Effector memory CD8-positive, alpha-beta T cell (primary cell): ENCODE results near the gene TMEM255B.
"Not testable (repeated sequence)": the region's sequence is repeated elsewhere in the genome, so short reads cannot be mapped to it uniquely, and the experiment has no call there.

Experiments
- ATAC-seq: fragments of 150-1000 bp; cut with Tn5 transposase; replicated peaks from 2 replicates; pipeline ENCODE4 v1.10.0; 2021; ENCODE audit warnings: mild to moderate bottlenecking, moderate library complexity
- DNase-seq, 3 experiments: peaks; one replicate each; pipeline ENCODE4 v3.0.0; 2021
- H3K27ac Mint-ChIP-seq, 2 donors: one replicate each; pipeline ENCODE4 v1.8.0; 2022; ENCODE audit warnings: mild to moderate bottlenecking in 2 of 2, mixed read lengths in 2 of 2, moderate library complexity in 2 of 2
- H3K27me3 Mint-ChIP-seq, 2 donors: one replicate each; pipeline ENCODE4 v1.8.0; 2022; ENCODE audit warnings: mixed read lengths in 2 of 2
- H3K36me3 Mint-ChIP-seq: one replicate; pipeline ENCODE4 v1.8.0; 2022; ENCODE audit warnings: mild to moderate bottlenecking, moderate library complexity, mixed read lengths; ENCODE audit not compliant: insufficient read depth
- H3K4me1 Mint-ChIP-seq, 2 donors: one replicate each; pipeline ENCODE4 v1.8.0; 2022; ENCODE audit warnings: low read depth in 2 of 2, mixed read lengths in 2 of 2
- H3K4me3 Mint-ChIP-seq, 2 donors: one replicate each; pipeline ENCODE4 v1.8.0; 2022; ENCODE audit warnings: mild to moderate bottlenecking in 2 of 2, mixed read lengths in 2 of 2, moderate library complexity in 2 of 2
- H3K9me3 Mint-ChIP-seq, 2 donors: one replicate each; pipeline ENCODE4 v1.8.0; 2022; ENCODE audit warnings: mixed read lengths in 2 of 2

The TMEM255B gene

GRCh38 chr13:113740661-113741060 is 18.4 kb upstream of the TMEM255B start:
- peaks cover 0 to 17% of the 10 kb centered on the region in 2 donors for H3K4me1 Mint-ChIP-seq
- H3K4me3 Mint-ChIP-seq, result peak overlapping the region in 1 of 2 donors; percentile 29
- ATAC-seq (no peak), DNase-seq (no peak)
- H3K9me3 Mint-ChIP-seq, result no peaks in the 10 kb centered on the region
- H3K36me3 Mint-ChIP-seq, result peaks cover 4% of the 10 kb centered on the region
- H3K27ac Mint-ChIP-seq, result no peak overlapping the region
- H3K27me3 Mint-ChIP-seq, result peaks cover 27 to 64% of the 10 kb centered on the region in 2 donors

GRCh38 chr13:113741191-113741668 is 17.8 kb upstream of the TMEM255B start:
- ATAC-seq, result peak; percentile 14
- Mint-ChIP-seq H3K27ac (no peak overlapping the region), H3K36me3 (peaks cover 4% of the 10 kb centered on the region), H3K4me1 (peaks cover 0 to 17% of the 10 kb centered on the region in 2 donors), H3K4me3 (peak overlapping the region in 1 of 2 donors; percentile 19), H3K27me3 (peaks cover 27 to 69% of the 10 kb centered on the region in 2 donors), H3K9me3 (no peaks in the 10 kb centered on the region)
- no peak for DNase-seq

GRCh38 chr13:113742000-113742441 is 17.0 kb upstream of the TMEM255B start:
- no peak for DNase-seq

GRCh38 chr13:113742445-113743120 is 16.4 kb upstream of the TMEM255B start:
- H3K27me3 Mint-ChIP-seq, result peaks cover 27 to 67% of the 10 kb centered on the region in 2 donors
- DNase-seq, result no peak
- H3K27ac Mint-ChIP-seq, result no peak overlapping the region
- H3K36me3 Mint-ChIP-seq, result peaks cover 4% of the 10 kb centered on the region
- H3K9me3 Mint-ChIP-seq, result no peaks in the 10 kb centered on the region
- no peak for ATAC-seq
- H3K4me1 Mint-ChIP-seq, result peaks cover 0 to 17% of the 10 kb centered on the region in 2 donors
- H3K4me3 Mint-ChIP-seq, result peak overlapping the region in 1 of 2 donors; percentile 40

More at GRCh38 chr13:113742000-113742441, 17.0 kb upstream of the TMEM255B start:
- ATAC-seq, result peak; percentile 68
- H3K27ac Mint-ChIP-seq, result no peak overlapping the region
- peaks cover 4% of the 10 kb centered on the region for H3K36me3 Mint-ChIP-seq
- H3K9me3 Mint-ChIP-seq, result no peaks in the 10 kb centered on the region
- peaks cover 27 to 70% of the 10 kb centered on the region in 2 donors for H3K27me3 Mint-ChIP-seq
- peaks cover 0 to 17% of the 10 kb centered on the region in 2 donors for H3K4me1 Mint-ChIP-seq
- H3K4me3 Mint-ChIP-seq, result peak overlapping the region in 1 of 2 donors; percentile 40

DNA sequence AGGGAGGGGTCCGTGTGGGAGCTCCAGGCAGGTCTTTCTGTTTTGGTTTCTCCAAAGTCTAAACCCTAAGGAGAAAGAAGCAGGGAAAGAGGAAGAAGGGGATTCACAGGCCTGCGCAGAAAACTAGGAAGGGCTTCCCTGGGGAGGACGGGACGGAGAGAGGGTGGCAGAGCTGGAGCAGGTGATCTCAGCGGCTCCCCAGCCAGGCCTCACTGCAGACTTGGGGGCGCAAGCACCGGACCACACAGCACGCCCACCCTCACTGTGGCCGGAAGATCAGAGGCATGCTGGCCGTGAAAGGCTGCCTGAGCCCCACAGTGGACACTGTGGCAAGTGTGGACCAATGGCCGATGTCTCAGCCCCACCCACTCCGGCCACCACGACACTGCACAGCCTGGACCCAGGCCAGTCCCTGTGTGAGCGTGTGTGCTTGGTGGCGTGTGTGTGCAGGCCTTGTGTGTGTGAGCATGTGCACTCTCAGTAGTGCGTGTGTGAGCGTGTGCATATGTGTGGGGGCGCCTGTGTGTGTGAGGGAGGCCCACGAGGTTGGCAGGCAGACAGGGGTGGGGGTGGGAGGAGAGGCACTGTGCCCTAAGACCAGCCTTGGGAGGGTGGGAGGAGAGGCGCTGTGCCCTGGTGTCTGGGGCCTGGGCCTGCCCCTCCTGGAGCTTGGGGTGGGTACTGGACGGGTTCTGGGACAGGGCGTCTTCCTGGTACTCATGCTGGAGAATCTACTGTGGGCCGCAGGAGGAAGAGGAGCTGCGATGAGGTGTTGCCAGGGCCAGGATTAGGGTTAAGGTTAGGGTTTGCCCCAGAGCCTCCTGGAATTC is 15.4 kb upstream of the TMEM255B start:
- peaks cover 27 to 60% of the 10 kb centered on the region in 2 donors for H3K27me3 Mint-ChIP-seq
- no peaks in the 10 kb centered on the region for H3K9me3 Mint-ChIP-seq
- peaks cover 4% of the 10 kb centered on the region for H3K36me3 Mint-ChIP-seq
- no peak overlapping the region for H3K27ac Mint-ChIP-seq
- ATAC-seq (no peak), DNase-seq (no peak)
- H3K4me1 Mint-ChIP-seq, result peaks cover 0 to 17% of the 10 kb centered on the region in 2 donors
- no peak overlapping the region for H3K4me3 Mint-ChIP-seq

DNA sequence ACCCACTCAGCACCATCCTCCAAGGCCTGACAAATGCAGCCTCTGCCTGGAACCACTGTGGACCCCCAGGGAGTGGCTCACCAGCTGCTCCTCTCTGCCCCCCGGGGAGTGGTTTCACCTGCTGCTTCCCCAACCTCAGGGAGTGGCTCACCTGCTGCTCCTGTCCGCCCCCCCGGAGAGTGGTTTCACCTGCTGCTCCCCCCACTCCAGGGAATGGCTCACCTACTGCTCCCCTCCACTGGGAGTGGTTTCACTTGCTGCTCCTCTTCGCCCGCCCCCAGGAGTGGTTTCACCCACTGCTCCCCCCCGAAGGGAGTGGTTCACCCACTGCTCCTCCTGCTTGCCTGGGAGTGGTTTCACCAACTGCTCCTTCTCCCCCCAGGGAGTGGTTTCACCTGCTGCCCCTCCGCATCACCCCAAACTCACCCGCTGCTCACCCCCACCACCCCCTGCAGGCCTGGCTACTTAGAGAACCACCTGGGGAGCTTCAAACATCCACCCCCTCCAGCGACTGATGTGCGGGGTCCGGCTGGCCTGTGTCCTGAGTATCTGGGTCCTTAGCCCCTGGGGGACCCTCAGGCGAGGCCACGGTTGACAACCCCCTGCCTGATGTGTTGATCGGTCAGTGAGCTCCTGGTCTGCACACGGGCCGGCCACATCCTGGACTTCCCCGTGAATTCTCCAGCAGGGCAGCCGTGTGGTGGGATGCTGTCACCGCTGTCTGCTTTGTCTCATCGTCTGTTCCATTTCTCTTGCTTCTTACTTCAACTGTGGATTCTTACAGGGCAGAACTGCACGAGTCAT is 14.6 kb upstream of the TMEM255B start:
- DNase-seq (no peak), ATAC-seq (no peak)
- peaks cover 4% of the 10 kb centered on the region for H3K36me3 Mint-ChIP-seq
- H3K27ac Mint-ChIP-seq, result peak overlapping the region in 1 of 2 donors; percentile 36
- no peaks in the 10 kb centered on the region for H3K9me3 Mint-ChIP-seq
- H3K4me3 Mint-ChIP-seq, result no peak overlapping the region
- peaks cover 25 to 56% of the 10 kb centered on the region in 2 donors for H3K27me3 Mint-ChIP-seq
- H3K4me1 Mint-ChIP-seq, result peaks cover 0 to 17% of the 10 kb centered on the region in 2 donors

- peaks cover 19 to 49% of the 10 kb centered on the region in 2 donors for H3K27me3 Mint-ChIP-seq
- no peak overlapping the region for H3K4me3 Mint-ChIP-seq
- H3K36me3 Mint-ChIP-seq, result peaks cover 4% of the 10 kb centered on the region
- peaks cover 0 to 17% of the 10 kb centered on the region in 2 donors for H3K4me1 Mint-ChIP-seq
- ATAC-seq, result no peak
- no peaks in the 10 kb centered on the region for H3K9me3 Mint-ChIP-seq
- peak overlapping the region in 1 of 2 donors; percentile 36 for H3K27ac Mint-ChIP-seq
- DNase-seq, result no peak
These were observed 14.0 kb upstream of the TMEM255B start for GRCh38 chr13:113745059-113745458.

DNA sequence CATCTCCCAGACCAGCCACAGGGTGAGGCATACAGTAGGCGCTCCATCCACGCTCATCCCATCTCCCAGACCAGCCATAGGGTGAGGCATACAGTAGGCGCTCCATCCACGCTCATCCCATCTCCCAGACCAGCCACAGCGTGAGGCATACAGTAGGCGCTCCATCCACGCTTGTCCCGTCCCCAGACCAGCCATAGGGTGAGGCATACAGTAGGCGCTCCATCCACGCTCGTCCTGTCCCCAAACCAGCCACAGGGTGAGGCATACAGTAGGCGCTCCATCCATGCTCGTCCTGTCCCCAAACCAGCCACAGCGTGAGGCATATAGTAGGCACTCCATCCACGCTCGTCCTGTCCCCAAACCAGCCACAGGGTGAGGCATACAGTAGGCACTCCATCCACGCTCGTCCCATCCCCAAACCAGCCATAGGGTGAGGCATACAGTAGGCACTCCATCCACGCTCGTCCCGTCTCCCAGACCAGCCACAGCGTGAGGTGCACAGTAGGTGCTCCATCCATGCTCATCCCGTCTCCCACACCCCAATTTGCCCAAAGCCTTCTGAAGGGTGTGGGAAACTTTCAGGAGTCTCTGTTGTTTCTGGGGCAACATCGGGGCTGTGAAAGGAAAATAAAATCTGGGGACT is 13.4 kb upstream of the TMEM255B start:
- not testable (repeated sequence) for H3K27ac Mint-ChIP-seq, H3K9me3 Mint-ChIP-seq, ATAC-seq, DNase-seq, H3K36me3 Mint-ChIP-seq, H3K4me3 Mint-ChIP-seq
- H3K4me1 Mint-ChIP-seq, result peaks cover 0 to 18% of the 10 kb centered on the region in 2 donors
- peaks cover 17 to 44% of the 10 kb centered on the region in 2 donors for H3K27me3 Mint-ChIP-seq

DNA sequence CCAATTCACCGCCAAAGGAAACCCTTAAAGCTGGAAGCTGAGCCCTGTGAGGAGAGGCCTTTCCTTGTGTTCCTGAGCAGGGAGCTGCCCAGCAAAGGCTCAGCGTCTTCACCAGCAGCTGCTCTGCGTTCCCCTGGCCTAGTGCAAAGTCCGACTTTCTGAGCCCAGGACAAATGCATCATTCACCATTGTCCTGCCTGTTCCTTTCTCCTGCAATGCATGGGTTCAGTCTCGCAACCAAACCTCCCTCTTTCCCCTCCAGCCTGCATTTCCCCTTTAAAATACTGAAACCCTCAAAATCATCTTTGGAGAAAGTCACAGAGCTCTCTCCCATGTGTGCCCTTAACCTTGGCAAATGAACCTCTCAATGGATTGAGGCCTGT is 12.9 kb upstream of the TMEM255B start:
- peaks cover 0 to 16% of the 10 kb centered on the region in 2 donors for H3K4me1 Mint-ChIP-seq
- H3K36me3 Mint-ChIP-seq, result peaks cover 4% of the 10 kb centered on the region
- ATAC-seq, result no peak

GRCh38 chr13:113746671-113747070 is 12.4 kb upstream of the TMEM255B start:
- ATAC-seq (no peak), DNase-seq (no peak)
- Mint-ChIP-seq H3K27me3 (peaks cover 12 to 33% of the 10 kb centered on the region in 2 donors), H3K27ac (no peak overlapping the region), H3K4me1 (peaks cover 0 to 11% of the 10 kb centered on the region in 2 donors), H3K4me3 (no peak overlapping the region), H3K9me3 (peaks cover 0 to 10% of the 10 kb centered on the region in 2 donors), H3K36me3 (peaks cover 4% of the 10 kb centered on the region)

More for the DNA sequence above, 12.9 kb upstream of the TMEM255B start:
- Mint-ChIP-seq H3K9me3 (peaks cover 0 to 8% of the 10 kb centered on the region in 2 donors), H3K27ac (no peak overlapping the region), H3K27me3 (peaks cover 12 to 39% of the 10 kb centered on the region in 2 donors), H3K4me3 (no peak overlapping the region)
- DNase-seq, result no peak

DNA sequence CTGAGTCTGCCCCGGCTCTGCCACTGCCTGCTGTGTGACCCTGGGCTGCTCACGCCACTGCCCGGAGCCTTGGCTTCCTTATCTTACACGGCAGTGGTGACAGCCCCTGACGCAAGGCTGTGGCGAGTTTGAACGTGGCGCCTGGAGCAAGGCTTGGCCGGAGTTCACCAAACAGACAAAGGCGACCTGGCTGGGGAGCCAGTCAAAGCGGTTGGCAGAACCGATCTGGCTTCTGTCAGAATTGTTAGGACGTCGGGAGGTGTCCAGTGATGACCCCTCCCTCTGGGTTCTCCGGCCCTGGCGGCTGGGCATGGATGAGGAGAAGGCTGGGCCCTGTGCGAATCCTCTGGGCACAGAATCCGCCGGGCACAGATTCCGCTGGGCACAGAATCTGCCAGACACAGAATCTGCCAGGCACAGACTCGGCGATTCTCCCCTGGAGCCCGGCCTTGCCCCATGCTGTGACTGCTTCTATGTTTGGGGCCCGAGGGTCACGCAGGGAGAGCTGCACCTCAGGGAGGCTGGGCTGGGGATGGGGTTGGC is 11.7 kb upstream of the TMEM255B start:
- ATAC-seq (no peak), DNase-seq (no peak)
- H3K9me3 Mint-ChIP-seq, result peaks cover 0 to 10% of the 10 kb centered on the region in 2 donors
- no peak overlapping the region for H3K27ac Mint-ChIP-seq
- H3K4me1 Mint-ChIP-seq, result peaks cover 0 to 5% of the 10 kb centered on the region in 2 donors
- H3K27me3 Mint-ChIP-seq, result peaks cover 12 to 32% of the 10 kb centered on the region in 2 donors
- H3K36me3 Mint-ChIP-seq, result peaks cover 4% of the 10 kb centered on the region
- H3K4me3 Mint-ChIP-seq, result no peak overlapping the region

DNA sequence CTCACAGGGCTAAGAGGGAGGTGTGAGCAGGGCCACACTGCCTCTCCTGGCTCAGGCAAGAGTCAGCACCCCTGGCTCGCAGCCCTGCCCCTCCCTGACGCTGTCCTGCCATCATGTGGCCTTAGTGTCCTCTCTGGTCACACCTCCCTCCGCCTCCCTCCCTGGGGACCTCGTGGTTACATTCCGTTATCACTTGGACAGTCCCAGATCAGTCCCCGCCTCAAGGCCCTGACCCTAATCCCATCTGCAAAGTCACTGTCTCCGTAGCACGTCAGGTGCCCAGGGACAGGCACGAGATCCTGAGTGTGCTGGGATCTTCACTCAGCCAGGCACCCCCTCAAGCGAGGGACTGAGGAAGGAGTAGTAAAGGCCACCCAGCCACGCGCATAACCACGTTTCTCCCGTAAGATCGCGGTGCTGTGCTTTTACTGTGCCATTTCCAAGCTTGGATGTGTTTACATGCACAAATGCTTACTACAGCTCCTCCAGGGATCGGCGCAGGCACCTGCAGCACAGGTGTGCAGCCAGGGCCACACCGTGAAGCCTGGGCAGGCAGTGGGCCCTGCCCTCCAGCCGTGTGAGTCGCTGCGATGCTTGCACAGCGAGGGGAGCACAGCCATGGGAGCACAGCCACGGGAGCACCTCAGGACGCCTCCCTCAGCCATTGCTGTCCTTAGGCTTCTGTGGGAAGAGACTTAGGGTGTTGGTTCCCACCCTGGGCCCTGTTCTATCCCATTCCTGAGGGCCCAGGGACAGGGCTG is 10.7 kb upstream of the TMEM255B start:
- no peak for ATAC-seq

More for the DNA sequence above, 10.7 kb upstream of the TMEM255B start:
- Mint-ChIP-seq H3K4me1 (peaks cover 0 to 5% of the 10 kb centered on the region in 2 donors), H3K4me3 (no peak overlapping the region), H3K36me3 (peaks cover 4% of the 10 kb centered on the region), H3K27ac (no peak overlapping the region), H3K9me3 (peaks cover 0 to 10% of the 10 kb centered on the region in 2 donors), H3K27me3 (peaks cover 9 to 23% of the 10 kb centered on the region in 2 donors)
- no peak for DNase-seq
